ENCODE results near the gene OCRL.

Gene OCRL

GRCh38 chrX:129586446-129586845 lies 46.4 kb downstream of the OCRL start:
- WGBS, result 99% methylated on average over 4 of the region's 4 CpGs
- Histone ChIP-seq H3K27ac (ENCODE audit: low read depth, low read length) (no peak overlapping the region), H3K9ac (ENCODE audit: low read depth, low read length) (no peak overlapping the region), H3K27me3 (ENCODE audit: insufficient read depth, low read length) (no peaks in the 10 kb centered on the region), H3K4me1 (ENCODE audit: insufficient read depth, low read length) (no peaks in the 10 kb centered on the region), H3K9me3 (ENCODE audit: insufficient read depth, low read depth, low read length) (no peaks in the 10 kb centered on the region), H3K4me3 (ENCODE audit: low read length) (no peak overlapping the region), H3K36me3 (ENCODE audit: insufficient read depth, low read length) (peaks cover 58% of the 10 kb centered on the region)

GRCh38 chrX:129590596-129590995 lies 50.5 kb downstream of the OCRL start:
- H3K4me3 ChIP-seq (ENCODE audit: low read length), result no peak overlapping the region
- no peak overlapping the region for H3K27ac ChIP-seq (ENCODE audit: low read depth, low read length)
- H3K9ac ChIP-seq (ENCODE audit: low read depth, low read length), result no peak overlapping the region
- H3K4me1 ChIP-seq (ENCODE audit: insufficient read depth, low read length), result no peaks in the 10 kb centered on the region
- H3K27me3 ChIP-seq (ENCODE audit: insufficient read depth, low read length), result no peaks in the 10 kb centered on the region
- peaks cover 67% of the 10 kb centered on the region for H3K36me3 ChIP-seq (ENCODE audit: insufficient read depth, low read length)
- 94% methylated on average over 3 of the region's 4 CpGs for WGBS
- no peaks in the 10 kb centered on the region for H3K9me3 ChIP-seq (ENCODE audit: insufficient read depth, low read depth, low read length)

- no peak overlapping the region for H3K4me3 ChIP-seq (ENCODE audit: low read length)
- no peaks in the 10 kb centered on the region for H3K4me1 ChIP-seq (ENCODE audit: insufficient read depth, low read length)
- H3K36me3 ChIP-seq (ENCODE audit: insufficient read depth, low read length), result peaks cover 50% of the 10 kb centered on the region
- H3K9ac ChIP-seq (ENCODE audit: low read depth, low read length), result no peak overlapping the region
- no peak overlapping the region for H3K27ac ChIP-seq (ENCODE audit: low read depth, low read length)
- H3K27me3 ChIP-seq (ENCODE audit: insufficient read depth, low read length), result no peaks in the 10 kb centered on the region
- no peaks in the 10 kb centered on the region for H3K9me3 ChIP-seq (ENCODE audit: insufficient read depth, low read depth, low read length)
Observed at GRCh38 chrX:129593137-129593536, 53.1 kb downstream of the OCRL start.

- no peak overlapping the region for H3K4me3 ChIP-seq (ENCODE audit: low read length)
- H3K9me3 ChIP-seq (ENCODE audit: insufficient read depth, low read depth, low read length), result no peaks in the 10 kb centered on the region
- 86% methylated on average over 1 of the region's 1 CpG for WGBS
- no peaks in the 10 kb centered on the region for H3K4me1 ChIP-seq (ENCODE audit: insufficient read depth, low read length)
- H3K9ac ChIP-seq (ENCODE audit: low read depth, low read length), result no peak overlapping the region
- no peaks in the 10 kb centered on the region for H3K27me3 ChIP-seq (ENCODE audit: insufficient read depth, low read length)
- H3K27ac ChIP-seq (ENCODE audit: low read depth, low read length), result no peak overlapping the region
- peaks cover 33% of the 10 kb centered on the region for H3K36me3 ChIP-seq (ENCODE audit: insufficient read depth, low read length)
Observed at GRCh38 chrX:129594781-129595180, 54.7 kb downstream of the OCRL start.

- 89% methylated on average over 5 of the region's 5 CpGs for WGBS
- Histone ChIP-seq H3K4me1 (ENCODE audit: insufficient read depth, low read length) (no peaks in the 10 kb centered on the region), H3K27ac (ENCODE audit: low read depth, low read length) (no peak overlapping the region), H3K9me3 (ENCODE audit: insufficient read depth, low read depth, low read length) (no peaks in the 10 kb centered on the region), H3K27me3 (ENCODE audit: insufficient read depth, low read length) (no peaks in the 10 kb centered on the region), H3K36me3 (ENCODE audit: insufficient read depth, low read length) (peaks cover 20% of the 10 kb centered on the region), H3K9ac (ENCODE audit: low read depth, low read length) (no peak overlapping the region), H3K4me3 (ENCODE audit: low read length) (no peak overlapping the region)
Observed at GRCh38 chrX:129596077-129596476, 56.0 kb downstream of the OCRL start.

- H3K27me3 ChIP-seq (ENCODE audit: insufficient read depth, low read length), result no peaks in the 10 kb centered on the region
- H3K4me3 ChIP-seq (ENCODE audit: low read length), result no peak overlapping the region
- H3K9ac ChIP-seq (ENCODE audit: low read depth, low read length), result no peak overlapping the region
- H3K9me3 ChIP-seq (ENCODE audit: insufficient read depth, low read depth, low read length), result no peaks in the 10 kb centered on the region
- no peak overlapping the region for H3K27ac ChIP-seq (ENCODE audit: low read depth, low read length)
- 0 out of 2 replicates have a peak, but pooled peaks cover 6% of the 10 kb centered on the region for H3K36me3 ChIP-seq (ENCODE audit: insufficient read depth, low read length)
- 85% methylated on average over 5 of the region's 5 CpGs for WGBS
- no peaks in the 10 kb centered on the region for H3K4me1 ChIP-seq (ENCODE audit: insufficient read depth, low read length)
Observed at GRCh38 chrX:129597905-129598304, 57.8 kb downstream of the OCRL start.

GRCh38 chrX:129599499-129599898 lies 59.4 kb downstream of the OCRL start:
- Histone ChIP-seq H3K36me3 (ENCODE audit: insufficient read depth, low read length) (0 out of 2 replicates have a peak, but pooled peaks cover 6% of the 10 kb centered on the region), H3K27me3 (ENCODE audit: insufficient read depth, low read length) (no peaks in the 10 kb centered on the region), H3K9me3 (ENCODE audit: insufficient read depth, low read depth, low read length) (no peaks in the 10 kb centered on the region), H3K9ac (ENCODE audit: low read depth, low read length) (no peak overlapping the region), H3K27ac (ENCODE audit: low read depth, low read length) (no peak overlapping the region), H3K4me1 (ENCODE audit: insufficient read depth, low read length) (no peaks in the 10 kb centered on the region), H3K4me3 (ENCODE audit: low read length) (no peak overlapping the region)
- WGBS, result 79% methylated on average over 5 of the region's 5 CpGs

- Histone ChIP-seq H3K4me1 (ENCODE audit: insufficient read depth, low read length) (no peaks in the 10 kb centered on the region), H3K36me3 (ENCODE audit: insufficient read depth, low read length) (0 out of 2 replicates have a peak, but pooled peaks cover 6% of the 10 kb centered on the region), H3K27me3 (ENCODE audit: insufficient read depth, low read length) (no peaks in the 10 kb centered on the region), H3K9ac (ENCODE audit: low read depth, low read length) (no peak overlapping the region), H3K9me3 (ENCODE audit: insufficient read depth, low read depth, low read length) (no peaks in the 10 kb centered on the region), H3K27ac (ENCODE audit: low read depth, low read length) (no peak overlapping the region), H3K4me3 (ENCODE audit: low read length) (no peak overlapping the region)
- WGBS, result 94% methylated on average over 5 of the region's 5 CpGs
Observed at GRCh38 chrX:129599996-129600395, 59.9 kb downstream of the OCRL start.

GRCh38 chrX:129600981-129601424 lies 60.9 kb downstream of the OCRL start:
- Histone ChIP-seq H3K9ac (ENCODE audit: low read depth, low read length) (no peak overlapping the region), H3K36me3 (ENCODE audit: insufficient read depth, low read length) (no peaks in the 10 kb centered on the region), H3K4me1 (ENCODE audit: insufficient read depth, low read length) (no peaks in the 10 kb centered on the region), H3K27me3 (ENCODE audit: insufficient read depth, low read length) (no peaks in the 10 kb centered on the region), H3K9me3 (ENCODE audit: insufficient read depth, low read depth, low read length) (no peaks in the 10 kb centered on the region), H3K27ac (ENCODE audit: low read depth, low read length) (no peak overlapping the region), H3K4me3 (ENCODE audit: low read length) (no peak overlapping the region)
- WGBS, result 48% methylated on average over 10 of the region's 11 CpGs

GRCh38 chrX:129606918-129607317 lies 66.9 kb downstream of the OCRL start:
- Histone ChIP-seq H3K27me3 (ENCODE audit: insufficient read depth, low read length) (no peaks in the 10 kb centered on the region; the same call in 1 of the 2 replicates), H3K4me3 (ENCODE audit: low read length) (no peak overlapping the region), H3K36me3 (ENCODE audit: insufficient read depth, low read length) (no peaks in the 10 kb centered on the region), H3K4me1 (ENCODE audit: insufficient read depth, low read length) (no peaks in the 10 kb centered on the region), H3K9ac (ENCODE audit: low read depth, low read length) (no peak overlapping the region), H3K9me3 (ENCODE audit: insufficient read depth, low read depth, low read length) (no peaks in the 10 kb centered on the region), H3K27ac (ENCODE audit: low read depth, low read length) (no peak overlapping the region)
- WGBS, result 9% methylated on average over 5 of the region's 5 CpGs

GRCh38 chrX:129608496-129608895 lies 68.4 kb downstream of the OCRL start:
- no peaks in the 10 kb centered on the region; the same call in 1 of the 2 replicates for H3K27me3 ChIP-seq (ENCODE audit: insufficient read depth, low read length)
- no peaks in the 10 kb centered on the region for H3K9me3 ChIP-seq (ENCODE audit: insufficient read depth, low read depth, low read length)
- H3K27ac ChIP-seq (ENCODE audit: low read depth, low read length), result no peak overlapping the region
- H3K9ac ChIP-seq (ENCODE audit: low read depth, low read length), result no peak overlapping the region
- H3K4me3 ChIP-seq (ENCODE audit: low read length), result no peak overlapping the region
- 93% methylated on average over 3 of the region's 3 CpGs for WGBS
- no peaks in the 10 kb centered on the region for H3K4me1 ChIP-seq (ENCODE audit: insufficient read depth, low read length)
- H3K36me3 ChIP-seq (ENCODE audit: insufficient read depth, low read length), result no peaks in the 10 kb centered on the region

- 89% methylated on average over 1 of the region's 1 CpG for WGBS
- no peaks in the 10 kb centered on the region for H3K9me3 ChIP-seq (ENCODE audit: insufficient read depth, low read depth, low read length)
Observed at GRCh38 chrX:129609395-129609794, 69.3 kb downstream of the OCRL start.

More at GRCh38 chrX:129609395-129609794, 69.3 kb downstream of the OCRL start:
- Histone ChIP-seq H3K4me1 (ENCODE audit: insufficient read depth, low read length) (no peaks in the 10 kb centered on the region), H3K27ac (ENCODE audit: low read depth, low read length) (no peak overlapping the region), H3K9ac (ENCODE audit: low read depth, low read length) (no peak overlapping the region), H3K36me3 (ENCODE audit: insufficient read depth, low read length) (no peaks in the 10 kb centered on the region), H3K4me3 (ENCODE audit: low read length) (no peak overlapping the region), H3K27me3 (ENCODE audit: insufficient read depth, low read length) (no peaks in the 10 kb centered on the region; the same call in 1 of the 2 replicates)

All from HUES64 (cell line).